Coronary artery (tissue), 2 donors: ENCODE results near the gene TSPAN3.

Source experiments
- DNase-seq: peaks from one replicate; pipeline ENCODE4 v3.0.0-alpha.2; 2017; ENCODE audit warnings: low spot score
- H3K27ac ChIP-seq, 2 donors: fragments of 200-600 bp; sonication (generic); one replicate each; pipeline ENCODE4 v1.5.1; 2016 to 2019
- H3K4me3 ChIP-seq: fragments of 200-600 bp; sonication (generic); 2 replicates; pipeline ENCODE4 v1.5.1; 2016; ENCODE audit warnings: mild to moderate bottlenecking, moderate library complexity
- TF ChIP-seq, protein P1 (sequence below): fragments of 200-600 bp; sonication (generic); IDR thresholded peaks from one replicate; pipeline ENCODE4 v1.5.1; 2019; ENCODE audit warnings: antibody characterized with exemption

Gene TSPAN3

DNA sequence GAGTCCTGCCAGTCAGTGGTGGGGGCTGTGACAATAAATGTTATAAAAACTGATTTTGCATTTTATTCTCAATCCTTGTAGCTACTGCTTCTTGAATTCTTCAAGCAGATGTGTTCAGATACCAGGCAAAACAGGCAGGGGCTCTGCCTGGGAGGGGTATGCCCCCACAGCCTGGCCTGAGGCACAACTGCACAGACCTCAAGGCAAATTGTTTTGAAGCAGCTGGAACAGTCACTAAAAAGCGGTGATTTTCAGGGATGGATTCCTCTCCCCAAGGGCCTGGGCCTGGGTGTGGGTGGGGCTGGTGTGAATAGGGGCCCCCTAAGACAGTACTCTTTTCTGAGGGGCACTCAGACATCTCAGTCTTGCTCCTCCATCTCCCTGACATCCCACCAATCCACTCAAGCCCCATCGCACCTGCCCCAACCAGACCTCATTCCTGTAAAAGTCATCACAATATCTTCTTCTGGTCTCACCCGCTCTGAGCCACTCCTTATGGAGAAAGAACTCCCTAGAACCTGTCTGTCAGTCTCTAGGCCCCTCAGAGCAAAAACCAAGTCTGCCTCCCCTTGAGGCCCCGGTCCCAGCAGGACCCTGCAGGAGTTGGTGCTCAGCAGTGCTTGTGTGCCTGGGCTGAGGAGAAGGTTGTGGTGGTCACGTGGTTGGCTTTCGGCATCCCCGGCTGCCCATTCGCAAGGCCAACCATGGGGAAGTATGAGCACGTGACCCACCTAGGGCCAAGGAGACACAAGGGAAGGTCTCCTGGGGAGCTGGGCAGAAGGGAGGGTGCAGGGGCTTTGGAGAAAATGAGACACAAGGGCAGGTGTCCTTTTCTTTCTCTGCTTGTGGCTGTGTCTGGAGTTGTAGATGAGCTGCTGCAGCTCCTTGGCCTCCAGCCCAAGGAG is 78.9 kb downstream of the TSPAN3 start:
- Histone ChIP-seq H3K4me3 (no peak overlapping the region), H3K27ac (no peak overlapping the region)
- TF ChIP-seq, protein P1, sequence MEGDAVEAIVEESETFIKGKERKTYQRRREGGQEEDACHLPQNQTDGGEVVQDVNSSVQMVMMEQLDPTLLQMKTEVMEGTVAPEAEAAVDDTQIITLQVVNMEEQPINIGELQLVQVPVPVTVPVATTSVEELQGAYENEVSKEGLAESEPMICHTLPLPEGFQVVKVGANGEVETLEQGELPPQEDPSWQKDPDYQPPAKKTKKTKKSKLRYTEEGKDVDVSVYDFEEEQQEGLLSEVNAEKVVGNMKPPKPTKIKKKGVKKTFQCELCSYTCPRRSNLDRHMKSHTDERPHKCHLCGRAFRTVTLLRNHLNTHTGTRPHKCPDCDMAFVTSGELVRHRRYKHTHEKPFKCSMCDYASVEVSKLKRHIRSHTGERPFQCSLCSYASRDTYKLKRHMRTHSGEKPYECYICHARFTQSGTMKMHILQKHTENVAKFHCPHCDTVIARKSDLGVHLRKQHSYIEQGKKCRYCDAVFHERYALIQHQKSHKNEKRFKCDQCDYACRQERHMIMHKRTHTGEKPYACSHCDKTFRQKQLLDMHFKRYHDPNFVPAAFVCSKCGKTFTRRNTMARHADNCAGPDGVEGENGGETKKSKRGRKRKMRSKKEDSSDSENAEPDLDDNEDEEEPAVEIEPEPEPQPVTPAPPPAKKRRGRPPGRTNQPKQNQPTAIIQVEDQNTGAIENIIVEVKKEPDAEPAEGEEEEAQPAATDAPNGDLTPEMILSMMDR: no peak
- DNase-seq: no peak
